Natural killer cell (primary cell): Measurements from ENCODE around the gene RBM10. TPM values are rescaled to one million over a fixed set of nuclear protein-coding genes. Genes with fewer than 3 reads are reported as not detected.

Experiments used
- ATAC-seq, 3 donors: fragments of 150-1000 bp in 2 of 3; fragments of 200-7000 bp in 1 of 3; cut with Tn5 transposase; 1 replicate in 1 of 3; 2 replicates in 2 of 3; pipeline ENCODE4 v1.10.0; 2021; ENCODE audit warnings: mild to moderate bottlenecking in 2 of 3, moderate library complexity in 2 of 3
- DNase-seq, 2 donors: peaks; one replicate each; pipeline versions ENCODE4 v3.0.0 to v3.0.0-alpha.2; 2013 to 2021; ENCODE audit warnings: mixed read lengths in 1 of 2
- H3K27ac ChIP-seq: one replicate; pipeline ENCODE4 v1.5.1; 2013; ENCODE audit warnings: mild to moderate bottlenecking, low read length
- H3K27me3 ChIP-seq: one replicate; pipeline ENCODE4 v1.6.1; 2013; ENCODE audit warnings: low read length; ENCODE audit not compliant: control insufficient read depth, insufficient read depth
- H3K36me3 ChIP-seq: one replicate; pipeline ENCODE4 v1.6.1; 2013; ENCODE audit warnings: low read length; ENCODE audit not compliant: control insufficient read depth, insufficient read depth
- H3K4me1 ChIP-seq: one replicate; pipeline ENCODE4 v1.6.1; 2013; ENCODE audit warnings: low read length; ENCODE audit not compliant: control insufficient read depth, insufficient read depth
- H3K4me3 ChIP-seq: one replicate; pipeline ENCODE4 v1.5.1; 2013; ENCODE audit warnings: low read length
- H3K9me3 ChIP-seq: one replicate; pipeline ENCODE4 v1.6.1; 2013; ENCODE audit warnings: low read length; ENCODE audit not compliant: control insufficient read depth, insufficient read depth
- H3K27ac Mint-ChIP-seq, 2 donors: one replicate each; pipeline ENCODE4 v1.8.0; 2022; ENCODE audit warnings: mild to moderate bottlenecking in 2 of 2, mixed read lengths in 2 of 2, moderate library complexity in 1 of 2
- H3K27me3 Mint-ChIP-seq, 2 donors: one replicate each; pipeline ENCODE4 v1.8.0; 2022; ENCODE audit warnings: low read depth in 2 of 2, mixed read lengths in 2 of 2
- H3K36me3 Mint-ChIP-seq: one replicate; pipeline ENCODE4 v1.8.0; 2022; ENCODE audit warnings: mixed read lengths
- H3K4me1 Mint-ChIP-seq, 2 donors: one replicate each; pipeline ENCODE4 v1.8.0; 2022; ENCODE audit warnings: mixed read lengths in 2 of 2
- H3K4me3 Mint-ChIP-seq: one replicate; pipeline ENCODE4 v1.8.0; 2022; ENCODE audit warnings: mild to moderate bottlenecking, moderate library complexity, mixed read lengths
- H3K9me3 Mint-ChIP-seq, 2 donors: one replicate each; pipeline ENCODE4 v1.8.0; 2022; ENCODE audit warnings: mixed read lengths in 2 of 2
- CTCF ChIP-seq: fragments of 200-600 bp; IDR thresholded peaks from one replicate; pipeline ENCODE4 v1.8.0; 2022; ENCODE audit warnings: antibody characterized with exemption
- WGBS: methylation state at CpG from one replicate; pipeline ENCODE4 v1.1.7; 2013; ENCODE audit warnings: missing lambda C conversion rate; ENCODE audit not compliant: insufficient coverage; 5-methylcytosine and 5-hydroxymethylcytosine counted together
- intact Hi-C: fragments of 100-400 bp; cut with micrococcal nuclease; formaldehyde crosslinking; loops from one replicate; pipeline ENCODE4 v1.14.2; 2022
- total RNA-seq, 4 donors: library from RNA; stranded (reverse); fragments of 120-200 nt in 1 of 4; gene quantifications; one replicate each; pipeline versions ENCODE4 v1.2.3 to v1.2.4, GENCODE V29; 2013 to 2022

RBM10 gene
- total RNA-seq, 3 donors from 2014 or later (not counting 1 experiment from before 2014, with no cell fraction given) = 37.5 to 43.7 (median 39.4) TPM

- H3K27me3 Mint-ChIP-seq = no peaks in the 10 kb centered on the region
- no peak overlapping the region for H3K4me3 Mint-ChIP-seq
- intact Hi-C loops = loop anchor here (10.0 kb wide), 1 partner anchor 442 kb away; the partner anchor contains the start of genes ELK1 and UXT
- H3K9me3 ChIP-seq = no peaks in the 10 kb centered on the region
- ATAC-seq (no peak), DNase-seq (no peak)
- H3K4me1 ChIP-seq = peaks cover 6% of the 10 kb centered on the region
- no peaks in the 10 kb centered on the region for H3K9me3 Mint-ChIP-seq
- H3K27ac ChIP-seq = no peak overlapping the region
- H3K4me3 ChIP-seq = no peak overlapping the region
- WGBS = 97% methylated on average over 10 of the region's 12 CpGs
- H3K36me3 ChIP-seq = peaks cover 53% of the 10 kb centered on the region
- no peaks in the 10 kb centered on the region for H3K27me3 ChIP-seq
- H3K36me3 Mint-ChIP-seq = no peaks in the 10 kb centered on the region
- TF ChIP-seq CTCF = no peak
- H3K27ac Mint-ChIP-seq = peak overlapping the region in 1 of 2 donors; percentile 23
- H3K4me1 Mint-ChIP-seq = peaks cover 11 to 15% of the 10 kb centered on the region in 2 donors
Measured at GRCh38 chrX:47212381-47213293, 67.6 kb downstream of the RBM10 start.

- no peak overlapping the region for H3K27ac ChIP-seq
- intact Hi-C loops = loop anchor here (5.0 to 10.0 kb wide), 2 partner anchors 148 to 440 kb away; partner anchors contain the start of genes ELK1 and UXT
- Mint-ChIP-seq H3K27ac (peak overlapping the region; percentile 33 to 61), H3K36me3 (no peaks in the 10 kb centered on the region), H3K4me3 (no peak overlapping the region), H3K27me3 (no peaks in the 10 kb centered on the region), H3K4me1 (peaks cover 20 to 24% of the 10 kb centered on the region in 2 donors), H3K9me3 (no peaks in the 10 kb centered on the region)
- peaks cover 11% of the 10 kb centered on the region for H3K4me1 ChIP-seq
- TF ChIP-seq CTCF = no peak
- H3K4me3 ChIP-seq = no peak overlapping the region
- no peak for DNase-seq
- ATAC-seq = no peak
- peaks cover 48% of the 10 kb centered on the region for H3K36me3 ChIP-seq
- H3K27me3 ChIP-seq = no peaks in the 10 kb centered on the region
- H3K9me3 ChIP-seq = no peaks in the 10 kb centered on the region
- 95% methylated on average over 20 of the region's 20 CpGs for WGBS
Measured at GRCh38 chrX:47214435-47215077, 69.5 kb downstream of the RBM10 start.

- Mint-ChIP-seq H3K9me3 (no peaks in the 10 kb centered on the region), H3K4me1 (peaks cover 29 to 33% of the 10 kb centered on the region in 2 donors), H3K36me3 (no peaks in the 10 kb centered on the region), H3K27ac (peak overlapping the region; percentile 61 to 95), H3K4me3 (no peak overlapping the region), H3K27me3 (no peaks in the 10 kb centered on the region)
- Histone ChIP-seq H3K4me1 (peaks cover 20% of the 10 kb centered on the region), H3K27me3 (no peaks in the 10 kb centered on the region), H3K36me3 (peaks cover 45% of the 10 kb centered on the region), H3K9me3 (no peaks in the 10 kb centered on the region), H3K27ac (no peak overlapping the region), H3K4me3 (no peak overlapping the region)
- WGBS = 90% methylated on average over 12 of the region's 12 CpGs
- TF ChIP-seq CTCF = no peak
- no peak for DNase-seq
- intact Hi-C loops = loop anchor here (5.0 to 10.0 kb wide), 2 partner anchors 147 to 439 kb away; partner anchors contain the start of genes ELK1 and UXT
- no peak for ATAC-seq
Measured at GRCh38 chrX:47215291-47215900, 70.4 kb downstream of the RBM10 start.
